Parathyroid adenoma (tissue), 2 donors: ENCODE data around the gene SCRN3.

Source experiments
- H2AFZ ChIP-seq: fragments of 300-600 bp; sonication (generic); one replicate; pipeline ENCODE4 v1.7.0; 2017; ENCODE audit warnings: antibody characterized with exemption, mild to moderate bottlenecking
- H3K27ac ChIP-seq: fragments of 300-600 bp; sonication (generic); one replicate; pipeline ENCODE4 v1.7.0; 2017
- H3K27me3 ChIP-seq: fragments of 300-600 bp; sonication (generic); one replicate; pipeline ENCODE4 v1.7.0; 2017; ENCODE audit warnings: low read length; ENCODE audit not compliant: control insufficient read depth, insufficient read depth
- H3K36me3 ChIP-seq: fragments of 300-600 bp; sonication (generic); one replicate; pipeline ENCODE4 v1.7.0; 2017; ENCODE audit warnings: low read length; ENCODE audit not compliant: control insufficient read depth, insufficient read depth
- H3K4me1 ChIP-seq: fragments of 300-600 bp; sonication (generic); one replicate; pipeline ENCODE4 v1.7.0; 2017; ENCODE audit warnings: control low read depth
- H3K4me2 ChIP-seq: fragments of 300-600 bp; sonication (generic); one replicate; pipeline ENCODE4 v1.7.0; 2017; ENCODE audit warnings: low read length
- H3K4me3 ChIP-seq: fragments of 300-600 bp; sonication (generic); one replicate; pipeline ENCODE4 v1.7.0; 2017; ENCODE audit warnings: low read depth, low read length
- H3K79me2 ChIP-seq: fragments of 300-600 bp; sonication (generic); one replicate; pipeline ENCODE4 v1.7.0; 2017; ENCODE audit warnings: control low read depth
- H3K9ac ChIP-seq: fragments of 300-600 bp; sonication (generic); one replicate; pipeline ENCODE4 v1.7.0; 2017; ENCODE audit warnings: mild to moderate bottlenecking
- H3K9me3 ChIP-seq: fragments of 300-600 bp; sonication (generic); one replicate; pipeline ENCODE4 v1.7.0; 2017; ENCODE audit warnings: low read length; ENCODE audit not compliant: control insufficient read depth
- TF ChIP-seq, protein P1 (sequence below): fragments of 300-600 bp; sonication (generic); IDR thresholded peaks from one replicate; pipeline ENCODE4 v1.7.0; 2017; ENCODE audit warnings: antibody characterized with exemption, mild to moderate bottlenecking
- donor health status: primary hyperparathyroidism.

SCRN3 gene

DNA sequence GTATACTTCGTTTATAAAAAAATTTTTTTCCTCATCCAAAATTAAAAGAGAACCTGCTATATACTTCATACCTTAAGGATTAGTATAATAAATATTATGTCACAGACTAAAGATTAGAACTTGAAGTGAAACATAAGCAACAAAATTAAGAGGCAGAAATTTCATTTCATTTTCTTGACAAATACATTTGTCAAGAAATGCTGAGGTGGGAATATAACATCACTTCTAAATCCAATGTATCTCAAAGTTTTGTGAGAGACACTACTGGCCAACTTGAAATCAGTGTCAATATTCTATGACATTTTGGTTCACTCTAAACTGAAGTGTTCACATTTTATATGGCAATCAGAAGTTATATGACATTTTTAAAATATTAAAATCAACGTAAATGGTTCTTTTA is 43.8 kb downstream of the SCRN3 start:
- TF ChIP-seq, protein P1, sequence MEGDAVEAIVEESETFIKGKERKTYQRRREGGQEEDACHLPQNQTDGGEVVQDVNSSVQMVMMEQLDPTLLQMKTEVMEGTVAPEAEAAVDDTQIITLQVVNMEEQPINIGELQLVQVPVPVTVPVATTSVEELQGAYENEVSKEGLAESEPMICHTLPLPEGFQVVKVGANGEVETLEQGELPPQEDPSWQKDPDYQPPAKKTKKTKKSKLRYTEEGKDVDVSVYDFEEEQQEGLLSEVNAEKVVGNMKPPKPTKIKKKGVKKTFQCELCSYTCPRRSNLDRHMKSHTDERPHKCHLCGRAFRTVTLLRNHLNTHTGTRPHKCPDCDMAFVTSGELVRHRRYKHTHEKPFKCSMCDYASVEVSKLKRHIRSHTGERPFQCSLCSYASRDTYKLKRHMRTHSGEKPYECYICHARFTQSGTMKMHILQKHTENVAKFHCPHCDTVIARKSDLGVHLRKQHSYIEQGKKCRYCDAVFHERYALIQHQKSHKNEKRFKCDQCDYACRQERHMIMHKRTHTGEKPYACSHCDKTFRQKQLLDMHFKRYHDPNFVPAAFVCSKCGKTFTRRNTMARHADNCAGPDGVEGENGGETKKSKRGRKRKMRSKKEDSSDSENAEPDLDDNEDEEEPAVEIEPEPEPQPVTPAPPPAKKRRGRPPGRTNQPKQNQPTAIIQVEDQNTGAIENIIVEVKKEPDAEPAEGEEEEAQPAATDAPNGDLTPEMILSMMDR, result no peak
- Histone ChIP-seq H3K9ac (no peak overlapping the region), H3K4me2 (no peak overlapping the region), H3K36me3 (no peaks in the 10 kb centered on the region), H3K4me3 (no peak overlapping the region), H3K27ac (no peak overlapping the region), H3K27me3 (no peaks in the 10 kb centered on the region), H2AFZ (no peak overlapping the region), H3K9me3 (no peaks in the 10 kb centered on the region), H3K4me1 (no peaks in the 10 kb centered on the region), H3K79me2 (no peaks in the 10 kb centered on the region)

DNA sequence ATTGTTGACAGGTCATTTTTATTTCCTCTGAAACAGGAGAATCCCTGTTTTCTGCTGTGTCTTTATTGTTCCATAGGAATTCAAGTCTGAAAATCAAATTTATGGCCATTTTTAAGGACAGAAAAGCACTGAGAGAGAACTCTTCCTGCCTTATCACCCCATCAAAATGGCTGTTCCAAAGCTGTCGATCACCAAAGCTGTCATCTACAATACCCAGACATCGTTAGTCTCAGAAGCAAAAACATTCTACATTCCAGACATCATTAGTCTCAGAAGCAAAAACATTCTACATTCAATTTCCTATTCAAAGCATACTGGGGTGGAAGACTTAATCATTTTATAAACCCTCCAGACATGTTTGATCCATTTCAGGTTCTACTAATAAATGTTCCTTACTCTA is 44.4 kb downstream of the SCRN3 start:
- H3K36me3 ChIP-seq, result no peaks in the 10 kb centered on the region
- TF ChIP-seq, protein P1, result no peak
- H3K4me2 ChIP-seq, result no peak overlapping the region
- H2AFZ ChIP-seq, result no peak overlapping the region
- H3K4me1 ChIP-seq, result no peaks in the 10 kb centered on the region
- no peaks in the 10 kb centered on the region for H3K9me3 ChIP-seq
- H3K27me3 ChIP-seq, result no peaks in the 10 kb centered on the region
- H3K9ac ChIP-seq, result no peak overlapping the region
- H3K27ac ChIP-seq, result no peak overlapping the region
- H3K79me2 ChIP-seq, result no peaks in the 10 kb centered on the region
- H3K4me3 ChIP-seq, result no peak overlapping the region

DNA sequence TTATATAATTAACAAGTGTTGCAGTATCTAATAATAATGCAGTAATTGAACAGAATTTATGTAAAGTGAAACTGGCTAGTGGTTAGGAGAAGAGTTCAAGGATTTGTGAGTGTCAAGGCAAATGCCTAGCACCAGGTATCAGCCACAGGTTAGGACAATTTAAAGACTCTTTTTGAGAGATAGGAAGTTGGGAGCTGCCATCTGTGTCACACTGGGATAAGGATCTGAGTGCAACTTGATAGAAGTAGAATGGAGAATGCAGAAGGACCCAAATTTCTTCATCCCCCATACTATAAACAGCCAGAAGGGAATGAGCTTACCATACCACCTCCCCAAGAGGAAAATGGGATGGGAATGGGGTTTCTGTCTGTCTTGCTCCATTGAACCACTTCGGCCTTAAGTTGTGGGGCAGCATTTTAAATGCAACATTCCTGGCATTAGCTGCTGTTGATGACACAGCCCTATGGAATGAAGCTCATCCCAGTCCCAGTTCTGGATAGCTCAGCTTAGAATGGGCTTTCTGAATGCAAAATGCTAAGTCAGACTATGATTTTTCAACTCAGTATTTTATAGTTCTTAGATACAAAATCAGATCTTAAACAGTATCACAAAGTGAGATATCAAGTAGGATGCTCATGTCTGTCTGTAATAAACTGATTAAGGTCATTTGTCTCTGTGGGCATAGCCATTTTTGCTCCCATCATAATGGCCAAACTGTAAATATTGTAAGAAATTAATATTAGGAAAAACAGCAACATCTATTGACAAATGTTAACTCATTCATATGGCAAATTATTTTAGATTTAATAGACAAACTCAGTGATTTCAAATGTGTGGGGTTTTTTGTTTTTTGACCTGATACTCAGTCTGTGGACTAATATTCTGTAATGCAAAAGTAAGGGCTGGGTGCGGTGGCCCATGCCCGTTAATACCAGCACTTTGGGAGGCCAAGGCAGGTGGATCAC is 47.3 kb downstream of the SCRN3 start:
- Histone ChIP-seq H3K36me3 (no peaks in the 10 kb centered on the region), H3K4me1 (no peaks in the 10 kb centered on the region), H3K27ac (no peak overlapping the region), H3K27me3 (no peaks in the 10 kb centered on the region), H2AFZ (no peak overlapping the region), H3K4me2 (no peak overlapping the region), H3K9me3 (no peaks in the 10 kb centered on the region), H3K9ac (no peak overlapping the region), H3K79me2 (no peaks in the 10 kb centered on the region), H3K4me3 (no peak overlapping the region)
- TF ChIP-seq, protein P1, result no peak

DNA sequence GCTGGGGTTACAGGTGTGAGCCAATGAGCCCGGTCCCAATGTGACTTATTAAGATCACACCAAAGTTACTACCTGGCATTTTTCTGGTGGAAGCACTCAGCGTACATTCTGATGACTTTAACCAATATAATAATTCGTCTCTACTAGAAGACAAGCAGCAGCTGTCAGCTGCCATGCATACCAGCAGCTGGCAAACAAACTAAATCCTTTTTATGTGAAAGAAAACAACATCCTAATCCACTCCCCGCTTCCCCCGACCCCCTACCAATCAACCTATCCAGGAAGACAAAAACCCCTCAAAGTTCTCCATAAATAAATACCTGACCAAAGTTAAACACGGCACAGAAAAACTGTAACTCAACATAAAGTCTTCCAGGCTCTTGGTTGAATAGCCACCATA is 49.2 kb downstream of the SCRN3 start:
- no peaks in the 10 kb centered on the region for H3K27me3 ChIP-seq
- TF ChIP-seq, protein P1, result no peak
- no peaks in the 10 kb centered on the region for H3K36me3 ChIP-seq
- no peak overlapping the region for H3K9ac ChIP-seq
- no peak overlapping the region for H2AFZ ChIP-seq
- no peaks in the 10 kb centered on the region for H3K79me2 ChIP-seq
- H3K27ac ChIP-seq, result no peak overlapping the region
- no peaks in the 10 kb centered on the region for H3K4me1 ChIP-seq
- no peak overlapping the region for H3K4me2 ChIP-seq
- no peaks in the 10 kb centered on the region for H3K9me3 ChIP-seq
- no peak overlapping the region for H3K4me3 ChIP-seq

DNA sequence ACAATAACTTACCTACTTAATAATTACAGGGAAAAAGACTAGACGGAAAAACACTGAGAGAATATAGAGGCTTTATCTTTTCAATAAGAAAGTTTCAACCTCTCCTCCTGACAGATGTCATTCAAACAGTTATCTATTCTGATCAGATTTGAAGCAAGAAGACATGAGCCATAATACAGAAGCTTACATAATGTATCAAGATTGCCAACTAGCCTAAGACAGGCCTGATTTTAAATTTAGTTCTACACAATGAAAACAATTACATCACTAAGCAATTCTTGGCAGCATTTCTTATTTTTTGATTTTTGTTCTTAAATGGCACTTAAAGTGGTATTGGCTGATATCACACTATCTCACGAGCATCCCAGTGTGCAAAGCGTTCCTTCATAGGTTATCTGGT is 49.7 kb downstream of the SCRN3 start:
- TF ChIP-seq, protein P1, result no peak
- no peaks in the 10 kb centered on the region for H3K79me2 ChIP-seq
- H3K4me2 ChIP-seq, result no peak overlapping the region
- no peak overlapping the region for H3K4me3 ChIP-seq
- no peaks in the 10 kb centered on the region for H3K27me3 ChIP-seq
- H3K4me1 ChIP-seq, result no peaks in the 10 kb centered on the region
- H3K27ac ChIP-seq, result no peak overlapping the region
- no peaks in the 10 kb centered on the region for H3K9me3 ChIP-seq
- H3K9ac ChIP-seq, result no peak overlapping the region
- H2AFZ ChIP-seq, result no peak overlapping the region
- no peaks in the 10 kb centered on the region for H3K36me3 ChIP-seq
